Aorta (tissue), 5 donors: Measurements from ENCODE around the gene TBC1D23. TPM values are rescaled to one million over a fixed set of nuclear protein-coding genes. Genes with fewer than 3 reads are reported as not detected.
A peak's percentile ranks its signal among the peaks of the same experiment; 100 is the strongest.

Source experiments
- ATAC-seq: fragments of 200-7000 bp; cut with Tn5 transposase; one replicate; pipeline ENCODE4 v1.9.1; 2022; ENCODE audit warnings: moderate library complexity; ENCODE audit not compliant: low FRiP score
- DNase-seq, 2 donors: peaks; one replicate each; pipeline ENCODE4 v3.0.0-alpha.2; 2020
- H3K27ac ChIP-seq, 2 donors: one replicate each; pipeline ENCODE4 v1.5.1; 2013; ENCODE audit warnings: low read length in 2 of 2, mild to moderate bottlenecking in 2 of 2, moderate library complexity in 2 of 2, control low read depth in 1 of 2, inconsistent platforms in 1 of 2, low read depth in 1 of 2
- H3K27me3 ChIP-seq, 2 donors: one replicate each; pipeline ENCODE4 v1.6.1; 2013; ENCODE audit warnings: control low read depth in 1 of 2, low read length in 1 of 2, mild to moderate bottlenecking in 1 of 2, moderate library complexity in 1 of 2; ENCODE audit not compliant: insufficient read depth in 2 of 2, control insufficient read depth in 1 of 2
- H3K36me3 ChIP-seq, 2 donors: one replicate each; pipeline ENCODE4 v1.6.1; 2013; ENCODE audit warnings: control low read depth in 1 of 2, low read length in 1 of 2, mild to moderate bottlenecking in 1 of 2; ENCODE audit not compliant: insufficient read depth in 2 of 2, control insufficient read depth in 1 of 2
- H3K4me1 ChIP-seq, 2 donors: one replicate each; pipeline ENCODE4 v1.6.1; 2013; ENCODE audit warnings: low read length in 2 of 2, control low read depth in 1 of 2, mild to moderate bottlenecking in 1 of 2, moderate library complexity in 1 of 2; ENCODE audit not compliant: insufficient read depth in 2 of 2, control insufficient read depth in 1 of 2
- H3K4me3 ChIP-seq, 2 donors: one replicate each; pipeline ENCODE4 v1.5.1; 2013; ENCODE audit warnings: low read length in 2 of 2, control low read depth in 1 of 2, mild to moderate bottlenecking in 1 of 2
- H3K9me3 ChIP-seq: one replicate; pipeline ENCODE4 v1.6.1; 2013; ENCODE audit warnings: mild to moderate bottlenecking, low read length; ENCODE audit not compliant: control insufficient read depth
- WGBS, 2 donors: extraction: QIAGEN DNeasy Blood & Tissue Kit; methylation state at CpG; one replicate each; pipeline ENCODE4 v1.1.7; 2013; 5-methylcytosine and 5-hydroxymethylcytosine counted together
- intact Hi-C, 2 donors: fragments of 100-400 bp; cut with DNase I; formaldehyde crosslinking; loops; one replicate each; pipeline versions ENCODE4 v1.14.2 to v1.15.0; 2022
- polyA plus RNA-seq, 2 donors: library from polyadenylated mRNA; stranded (reverse); fragments of 200-250 nt; gene quantifications; one replicate each; pipeline ENCODE4 v1.2.3, GENCODE V29; 2013
- total RNA-seq, 2 donors: library from RNA; stranded (reverse); fragmentation: NEBNext Ultra II Directional; extraction: Animal tissue kit (Norgen Biotek cat#: 25700); gene quantifications; one replicate each; pipeline ENCODE4 v1.2.1, GENCODE V29; 2021
- donor health status: healthy with polysubstance abuse.
- donor health status: Bipolar disorder and iron deficiency.
- donor health status: DM: no; HTN: no; CAD: no.
- donor health status: DM: no; HTN: no; CAD: no.
- donor health status: DM: yes; HTN: yes; CAD: no.

Gene TBC1D23
- total and polyA plus RNA-seq, 4 donors: 19.5 to 59.3 (median 33.3) TPM

DNA sequence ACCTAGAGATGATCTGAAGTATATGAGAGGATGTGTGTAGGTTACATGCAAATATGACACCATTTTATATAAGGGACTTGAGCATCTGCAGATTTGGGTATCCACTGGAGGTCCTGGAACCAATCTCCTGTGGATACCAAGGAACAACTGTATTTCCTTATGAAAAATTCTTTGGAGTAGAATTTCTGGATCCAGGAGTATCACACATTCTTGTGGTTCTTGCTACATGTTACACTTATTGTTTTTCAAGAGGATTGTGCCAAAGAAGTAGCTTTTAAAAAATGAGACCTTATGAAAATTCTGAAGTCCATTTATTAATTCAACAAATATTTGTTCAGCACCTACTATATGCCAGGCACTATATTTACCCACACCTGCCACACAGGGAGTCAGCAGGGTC, 15.7 kb upstream of the TBC1D23 start:
- Histone ChIP-seq H3K4me3 (no peak overlapping the region), H3K27ac (no peak overlapping the region), H3K9me3 (no peaks in the 10 kb centered on the region), H3K27me3 (no peaks in the 10 kb centered on the region), H3K36me3 (no peaks in the 10 kb centered on the region), H3K4me1 (no peaks in the 10 kb centered on the region)
- DNase-seq (no peak), ATAC-seq (no peak)
- intact Hi-C loops: no loop called here

DNA sequence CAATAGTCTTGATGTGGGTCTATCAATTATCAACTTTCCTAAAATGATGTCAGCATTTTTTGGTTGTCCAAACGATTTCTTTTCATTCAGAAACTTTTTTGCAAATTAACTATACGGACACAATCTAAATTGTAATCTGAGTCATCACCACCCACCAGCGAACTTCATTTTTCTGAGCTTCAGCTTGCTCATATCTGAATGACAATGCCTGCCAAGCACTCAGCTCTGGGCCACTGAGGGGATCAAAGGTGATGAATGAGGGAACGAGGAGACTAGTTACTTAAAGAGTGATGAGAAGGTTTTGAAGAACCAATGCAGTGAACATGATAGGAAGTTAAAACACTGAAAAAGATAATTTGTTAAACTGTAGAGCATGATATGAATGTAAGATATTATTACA, 14.9 kb upstream of the TBC1D23 start:
- 40 to 42% methylated on average over 4 of the region's 4 CpGs for WGBS, 2 donors
- H3K4me1 ChIP-seq: no peaks in the 10 kb centered on the region
- intact Hi-C loops: no loop called here
- DNase-seq (no peak), ATAC-seq (no peak)
- H3K4me3 ChIP-seq: no peak overlapping the region
- no peaks in the 10 kb centered on the region for H3K9me3 ChIP-seq
- H3K27ac ChIP-seq: no peak overlapping the region
- H3K36me3 ChIP-seq: no peaks in the 10 kb centered on the region
- no peaks in the 10 kb centered on the region for H3K27me3 ChIP-seq

DNA sequence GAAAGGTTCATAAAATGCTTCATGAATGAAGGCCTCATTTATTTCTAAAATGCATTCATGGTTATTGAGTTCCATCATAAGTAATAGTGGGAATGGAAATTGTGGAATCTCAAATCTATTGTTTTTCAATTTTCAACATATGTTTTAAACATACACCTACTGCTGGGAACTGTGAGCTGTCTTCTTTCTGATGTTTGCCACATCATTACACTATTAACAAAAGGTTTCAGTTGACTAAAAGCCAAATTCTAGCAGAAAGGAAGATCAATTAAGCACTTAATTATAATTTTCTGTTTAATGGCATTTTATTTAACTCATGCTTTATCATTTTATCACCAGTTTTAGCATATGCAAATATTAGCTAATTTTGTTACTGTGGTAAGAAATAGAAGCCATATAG, 13.8 kb upstream of the TBC1D23 start:
- intact Hi-C loops: no loop called here
- H3K4me3 ChIP-seq: no peak overlapping the region
- H3K36me3 ChIP-seq: no peaks in the 10 kb centered on the region
- no peaks in the 10 kb centered on the region for H3K27me3 ChIP-seq
- no peak for DNase-seq
- no peak overlapping the region for H3K27ac ChIP-seq
- no peak for ATAC-seq
- H3K9me3 ChIP-seq: no peaks in the 10 kb centered on the region
- H3K4me1 ChIP-seq: no peaks in the 10 kb centered on the region

DNA sequence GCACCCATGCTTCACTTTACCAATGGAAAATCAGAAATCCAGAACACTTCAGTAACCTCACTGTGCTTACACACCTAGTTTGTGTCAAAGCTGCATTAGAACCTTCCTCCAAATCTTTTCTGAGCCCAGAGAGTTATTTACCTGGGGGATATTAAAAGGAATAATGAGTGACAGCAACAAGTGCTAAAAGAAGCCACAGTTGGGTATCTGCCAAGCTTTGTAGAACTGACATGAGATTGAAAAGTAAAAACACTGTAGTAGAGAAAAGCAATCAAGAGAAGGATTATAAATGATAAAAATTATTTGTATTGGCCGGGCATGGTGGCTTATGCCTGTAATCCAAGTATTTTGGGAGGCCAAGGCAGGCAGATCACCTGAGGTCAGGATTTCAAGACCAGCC, 8.8 kb upstream of the TBC1D23 start:
- Histone ChIP-seq H3K4me3 (no peak overlapping the region), H3K36me3 (no peaks in the 10 kb centered on the region), H3K27me3 (no peaks in the 10 kb centered on the region), H3K27ac (no peak overlapping the region), H3K9me3 (no peaks in the 10 kb centered on the region), H3K4me1 (no peaks in the 10 kb centered on the region)
- WGBS, 2 donors: 47 to 58% methylated on average over 1 of the region's 1 CpG
- intact Hi-C loops: loop anchor here (5.0 to 10.0 kb wide), 4 partner anchors 85 to 420 kb away; no protein-coding TSS in a partner anchor
- no peak for ATAC-seq
- DNase-seq: no peak

DNA sequence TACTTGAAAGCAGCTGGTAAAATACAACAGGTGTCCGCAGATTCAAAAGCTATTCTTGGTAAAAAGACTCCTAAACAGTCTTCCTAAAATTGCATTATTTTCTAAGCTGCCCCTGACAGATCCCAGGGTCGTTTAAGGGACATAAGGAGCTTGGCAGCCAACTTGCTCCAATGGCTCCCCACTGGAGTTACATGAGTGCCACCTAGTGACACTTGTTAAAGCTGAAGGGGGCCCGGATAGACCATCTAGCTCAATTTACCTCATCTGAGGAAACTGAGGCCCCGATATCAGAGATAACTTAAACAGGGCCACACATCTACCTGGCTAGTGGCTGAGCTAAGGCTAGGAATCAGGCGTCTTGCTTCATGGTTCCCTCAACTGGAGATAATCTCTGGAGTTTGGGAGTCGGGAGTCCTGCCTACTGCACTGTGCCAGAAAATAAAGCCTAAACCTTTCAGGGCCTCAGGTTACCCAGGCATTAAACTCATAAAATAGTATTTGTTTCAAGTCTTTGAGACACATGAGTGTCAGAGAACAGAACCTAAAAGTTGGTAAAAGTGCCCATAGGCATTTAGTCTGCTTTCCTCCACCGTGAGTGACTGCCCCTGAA, 6.5 kb upstream of the TBC1D23 start:
- no peaks in the 10 kb centered on the region for H3K4me1 ChIP-seq
- intact Hi-C loops: loop anchor here (1.0 to 10.0 kb wide), 6 partner anchors 87 to 422 kb away; no protein-coding TSS in a partner anchor
- DNase-seq: peak in 1 of 2 donors; percentile 62
- no peaks in the 10 kb centered on the region for H3K9me3 ChIP-seq
- no peaks in the 10 kb centered on the region for H3K36me3 ChIP-seq
- ATAC-seq: peak; percentile 87
- 15 to 17% methylated on average over 7 of the region's 7 CpGs for WGBS, 2 donors
- H3K4me3 ChIP-seq: no peak overlapping the region
- no peak overlapping the region for H3K27ac ChIP-seq
- no peaks in the 10 kb centered on the region for H3K27me3 ChIP-seq

DNA sequence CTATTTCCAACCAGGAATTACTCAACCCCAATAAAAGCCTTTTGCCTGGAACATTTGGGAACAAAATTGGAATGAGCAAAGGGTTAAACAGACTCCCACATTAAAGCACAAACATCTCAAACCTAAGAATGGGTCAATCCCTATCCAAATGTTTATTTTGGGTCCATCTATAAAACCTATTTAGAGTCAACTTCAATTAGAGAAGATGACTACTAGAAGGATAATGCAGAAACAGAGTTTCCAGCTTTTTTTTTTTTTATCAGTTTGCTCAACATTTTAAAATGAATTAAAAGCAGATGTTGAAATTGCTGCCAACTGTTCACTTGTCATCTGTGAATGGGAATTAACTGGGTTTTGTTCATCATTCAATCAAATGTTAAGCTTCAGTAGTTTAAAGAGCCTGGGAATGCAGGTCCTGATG, 4.1 kb upstream of the TBC1D23 start:
- H3K27me3 ChIP-seq: no peaks in the 10 kb centered on the region
- intact Hi-C loops: loop anchor here (5.0 to 10.0 kb wide), 3 partner anchors 292 to 414 kb away; no protein-coding TSS in a partner anchor
- DNase-seq (no peak), ATAC-seq (no peak)
- H3K4me3 ChIP-seq: no peak overlapping the region
- H3K4me1 ChIP-seq: no peaks in the 10 kb centered on the region
- H3K36me3 ChIP-seq: no peaks in the 10 kb centered on the region
- H3K9me3 ChIP-seq: no peaks in the 10 kb centered on the region
- no peak overlapping the region for H3K27ac ChIP-seq

DNA sequence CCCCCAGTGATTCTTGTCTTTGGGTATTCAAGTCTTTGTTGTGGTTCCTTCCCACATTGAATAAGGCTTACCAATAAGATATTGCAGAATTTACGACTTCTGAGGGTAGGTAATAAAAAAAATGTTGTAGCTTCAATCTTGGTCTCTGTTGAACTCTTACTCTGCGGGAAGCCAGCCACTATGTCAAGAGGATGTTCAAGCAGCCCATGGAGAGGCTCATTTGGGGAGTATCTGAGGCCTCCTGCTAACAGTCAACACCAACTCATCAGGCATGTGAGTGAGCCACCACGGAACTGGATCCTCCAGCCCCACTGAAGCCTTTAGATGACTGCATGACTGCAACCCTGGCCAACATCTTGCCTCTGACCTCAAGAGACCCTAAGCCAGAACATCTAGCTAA, 3.2 kb upstream of the TBC1D23 start:
- intact Hi-C loops: loop anchor here (5.0 to 10.0 kb wide), 3 partner anchors 293 to 415 kb away; no protein-coding TSS in a partner anchor
- H3K9me3 ChIP-seq: no peaks in the 10 kb centered on the region
- no peak overlapping the region for H3K27ac ChIP-seq
- ATAC-seq (no peak), DNase-seq (no peak)
- H3K4me3 ChIP-seq: no peak overlapping the region
- H3K36me3 ChIP-seq: no peaks in the 10 kb centered on the region
- no peaks in the 10 kb centered on the region for H3K4me1 ChIP-seq
- no peaks in the 10 kb centered on the region for H3K27me3 ChIP-seq
- WGBS, 2 donors: 89 to 93% methylated on average over 3 of the region's 3 CpGs

DNA sequence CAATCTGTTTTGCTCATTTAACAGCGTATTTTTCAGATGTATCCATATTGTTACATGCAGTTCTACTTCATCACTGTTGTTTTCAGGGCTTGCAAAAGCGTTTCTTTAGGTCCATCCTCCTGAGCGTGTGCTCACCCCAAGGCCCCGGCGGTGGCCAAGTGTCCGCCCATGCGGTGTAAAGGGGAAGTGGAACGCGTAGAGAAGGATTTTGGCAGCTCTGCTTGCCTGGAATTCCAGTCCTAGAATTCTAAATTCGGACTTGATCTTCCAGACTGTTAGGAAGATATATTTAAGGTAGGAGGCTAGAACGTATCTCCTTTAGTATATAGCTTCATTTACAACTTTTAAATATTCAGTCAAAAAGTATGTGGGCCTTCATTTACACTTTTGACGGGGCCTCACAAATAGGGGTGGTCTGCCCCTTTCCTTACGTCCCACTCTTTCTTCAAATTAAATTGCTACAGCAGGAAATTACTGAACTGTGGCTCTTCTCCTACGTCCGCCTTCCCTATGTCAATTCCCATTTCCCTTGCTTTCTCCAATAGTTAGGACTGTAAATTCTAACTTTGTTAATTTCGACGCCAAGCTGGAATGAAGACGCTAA, 609 bp upstream of the TBC1D23 start:
- Histone ChIP-seq H3K27me3 (no peaks in the 10 kb centered on the region), H3K36me3 (no peaks in the 10 kb centered on the region), H3K4me3 (no peak overlapping the region), H3K27ac (peak overlapping the region; percentile 38 to 49), H3K9me3 (no peaks in the 10 kb centered on the region), H3K4me1 (peaks cover 0 to 4% of the 10 kb centered on the region in 2 donors)
- DNase-seq (peak; percentile 79 to 84), ATAC-seq (peak; percentile 72)
- 5 to 6% methylated on average over 18 of the region's 18 CpGs for WGBS, 2 donors
- intact Hi-C loops: no loop called here

DNA sequence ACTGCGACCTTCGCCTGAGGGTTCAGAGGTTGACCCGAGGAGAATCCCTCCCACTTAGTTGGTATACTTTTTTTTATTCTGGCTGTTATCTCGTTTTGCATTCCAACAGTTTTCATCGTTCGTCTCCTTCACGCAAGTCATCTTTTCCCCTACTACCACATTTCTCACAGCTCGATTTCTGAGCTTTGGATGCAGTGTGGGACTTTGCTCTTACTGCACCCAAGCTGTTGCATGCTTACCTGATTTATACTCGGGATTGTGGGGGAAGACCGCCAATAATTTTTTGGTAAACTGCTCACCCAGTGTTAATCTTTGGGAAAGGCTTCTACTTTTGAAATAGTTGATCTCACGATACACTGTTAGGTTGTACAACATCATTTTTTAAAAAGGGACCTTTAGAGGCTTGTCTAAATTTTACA, 702 bp downstream of the TBC1D23 start:
- H3K4me3 ChIP-seq: peak overlapping the region; percentile 72 to 86
- H3K27me3 ChIP-seq: no peaks in the 10 kb centered on the region
- intact Hi-C loops: no loop called here
- H3K36me3 ChIP-seq: no peaks in the 10 kb centered on the region
- ATAC-seq (no peak), DNase-seq (no peak)
- H3K4me1 ChIP-seq: peaks cover 2 to 4% of the 10 kb centered on the region in 2 donors
- WGBS, 2 donors: 2% methylated on average over 11 of the region's 11 CpGs
- H3K27ac ChIP-seq: no peak overlapping the region
- H3K9me3 ChIP-seq: no peaks in the 10 kb centered on the region
